ENCODE results near the gene WDR36. TPM values are rescaled to one million over a fixed set of nuclear protein-coding genes. Genes with fewer than 3 reads are reported as not detected.

Gene WDR36
- total RNA-seq, 1 experiment from 2014 or later, result 53.6 TPM

DNA sequence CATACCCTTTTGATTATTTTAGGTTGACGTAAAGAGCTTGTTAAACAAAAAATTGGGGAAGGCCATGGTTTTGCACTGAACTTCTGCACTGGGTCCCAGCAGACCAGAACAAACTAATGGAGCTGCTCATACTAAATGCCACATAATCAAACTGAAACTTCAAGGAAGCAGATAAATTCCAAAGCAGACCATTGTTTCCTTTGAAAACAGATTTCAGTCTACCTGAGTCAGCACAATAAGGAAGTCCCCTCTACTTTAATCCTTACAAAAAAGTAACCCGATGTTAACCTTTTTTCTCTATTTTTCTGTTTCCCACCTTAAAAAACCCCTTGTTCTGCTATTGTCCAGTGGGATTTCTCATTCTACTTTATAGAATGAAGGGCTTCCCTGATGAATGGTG lies 39.2 kb downstream of the WDR36 start:
- no peaks in the 10 kb centered on the region for H3K27me3 ChIP-seq (ENCODE audit: insufficient read depth, low read length)
- H3K9ac ChIP-seq (ENCODE audit: low read length), result no peak overlapping the region
- peaks cover 3% of the 10 kb centered on the region; the same call in 1 of the 2 replicates for H4K20me1 ChIP-seq (ENCODE audit: insufficient read depth)
- H3K36me3 ChIP-seq (ENCODE audit: control insufficient read depth in 1 of 2, insufficient read depth in 2 of 2, low read length in 2 of 2), result peaks cover 10 to 20% of the 10 kb centered on the region in 2 experiments; a peak in 2 of 4 replicates
- BruUV-seq (replicated peaks), result no TSS peak
- ATAC-seq (no peak), DNase-seq (ENCODE audit: low read depth, low spot score) (no peak)
- no peaks in the 10 kb centered on the region for H3K4me1 ChIP-seq (ENCODE audit: control insufficient read depth in 1 of 2, insufficient read depth in 2 of 2, low read length in 2 of 2)
- H3K9me3 ChIP-seq (ENCODE audit: control insufficient read depth in 1 of 2, insufficient read depth in 1 of 2, low read depth in 1 of 2, low read length in 2 of 2), result no peaks in the 10 kb centered on the region
- no peak overlapping the region for H3K4me2 ChIP-seq (ENCODE audit: low read length)
- ChIA-PET CTCF (no interaction called here), RAD21 (ENCODE audit: low non-redundant PET in 1 of 2, low total read pairs in 2 of 2, uncharacterized antibody in 2 of 2, unreplicated experiment in 2 of 2) (no interaction called here), POLR2A (no interaction called here)
- H3K27ac ChIP-seq (ENCODE audit: low read depth, low read length), result no peak overlapping the region
- H2AFZ ChIP-seq (ENCODE audit: low read depth, low read length, poor library complexity, severe bottlenecking), result no peak overlapping the region
- H3K4me3 ChIP-seq (replicated peaks in 1 of 2; ENCODE audit: low read depth in 1 of 2, low read length in 2 of 2), result no peak overlapping the region
- intact Hi-C loops (cut with micrococcal nuclease), result no loop called here
- TF ChIP-seq CBX3 (IDR thresholded peaks at IDR 0.05; ENCODE audit: low read depth) (no peak), POLR2A (IDR thresholded peaks at IDR 0.05; ENCODE audit: borderline replicate concordance, extremely low read depth, insufficient read depth, insufficient read length) (no peak), SRF (IDR thresholded peaks at IDR 0.05; ENCODE audit: low read depth) (no peak), JUND (IDR thresholded peaks at IDR 0.05) (no peak), EZH2phosphoT487 (IDR thresholded peaks at IDR 0.05; ENCODE audit: borderline replicate concordance) (no peak), EGR1 (IDR thresholded peaks at IDR 0.05; ENCODE audit: low read depth) (no peak), ZFX (IDR thresholded peaks at IDR 0.05) (no peak), YY1 (IDR thresholded peaks at IDR 0.05; ENCODE audit: extremely low read depth, insufficient replicate concordance, low read depth, low read length) (no peak), SIN3A (IDR thresholded peaks at IDR 0.05; ENCODE audit: low read depth) (no peak), POLR2AphosphoS5 (IDR thresholded peaks at IDR 0.05; ENCODE audit: low read depth, low read length) (no peak), RAD21 (IDR thresholded peaks at IDR 0.05; ENCODE audit: low read depth) (no peak), EZH2 (IDR thresholded peaks at IDR 0.05) (no peak), TCF7L2 (IDR thresholded peaks at IDR 0.05; ENCODE audit: borderline replicate concordance, extremely low read depth, insufficient read depth, insufficient read length) (no peak), ELF1 (IDR thresholded peaks at IDR 0.05; ENCODE audit: borderline replicate concordance, low read depth) (no peak), CEBPB (IDR thresholded peaks at IDR 0.05; ENCODE audit: low read depth) (no peak), SP1 (IDR thresholded peaks at IDR 0.05; ENCODE audit: low read depth) (no peak)
- TF ChIP-seq, protein P1, sequence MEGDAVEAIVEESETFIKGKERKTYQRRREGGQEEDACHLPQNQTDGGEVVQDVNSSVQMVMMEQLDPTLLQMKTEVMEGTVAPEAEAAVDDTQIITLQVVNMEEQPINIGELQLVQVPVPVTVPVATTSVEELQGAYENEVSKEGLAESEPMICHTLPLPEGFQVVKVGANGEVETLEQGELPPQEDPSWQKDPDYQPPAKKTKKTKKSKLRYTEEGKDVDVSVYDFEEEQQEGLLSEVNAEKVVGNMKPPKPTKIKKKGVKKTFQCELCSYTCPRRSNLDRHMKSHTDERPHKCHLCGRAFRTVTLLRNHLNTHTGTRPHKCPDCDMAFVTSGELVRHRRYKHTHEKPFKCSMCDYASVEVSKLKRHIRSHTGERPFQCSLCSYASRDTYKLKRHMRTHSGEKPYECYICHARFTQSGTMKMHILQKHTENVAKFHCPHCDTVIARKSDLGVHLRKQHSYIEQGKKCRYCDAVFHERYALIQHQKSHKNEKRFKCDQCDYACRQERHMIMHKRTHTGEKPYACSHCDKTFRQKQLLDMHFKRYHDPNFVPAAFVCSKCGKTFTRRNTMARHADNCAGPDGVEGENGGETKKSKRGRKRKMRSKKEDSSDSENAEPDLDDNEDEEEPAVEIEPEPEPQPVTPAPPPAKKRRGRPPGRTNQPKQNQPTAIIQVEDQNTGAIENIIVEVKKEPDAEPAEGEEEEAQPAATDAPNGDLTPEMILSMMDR (IDR thresholded peaks at IDR 0.05 in 2 of 3, conservative IDR thresholded peaks at IDR 0.05 in 1 of 3; ENCODE audit: borderline replicate concordance in 1 of 3, insufficient read depth in 1 of 3, low read depth in 2 of 3, low read length in 2 of 3), result no peak
- TF ChIP-seq, protein P2, sequence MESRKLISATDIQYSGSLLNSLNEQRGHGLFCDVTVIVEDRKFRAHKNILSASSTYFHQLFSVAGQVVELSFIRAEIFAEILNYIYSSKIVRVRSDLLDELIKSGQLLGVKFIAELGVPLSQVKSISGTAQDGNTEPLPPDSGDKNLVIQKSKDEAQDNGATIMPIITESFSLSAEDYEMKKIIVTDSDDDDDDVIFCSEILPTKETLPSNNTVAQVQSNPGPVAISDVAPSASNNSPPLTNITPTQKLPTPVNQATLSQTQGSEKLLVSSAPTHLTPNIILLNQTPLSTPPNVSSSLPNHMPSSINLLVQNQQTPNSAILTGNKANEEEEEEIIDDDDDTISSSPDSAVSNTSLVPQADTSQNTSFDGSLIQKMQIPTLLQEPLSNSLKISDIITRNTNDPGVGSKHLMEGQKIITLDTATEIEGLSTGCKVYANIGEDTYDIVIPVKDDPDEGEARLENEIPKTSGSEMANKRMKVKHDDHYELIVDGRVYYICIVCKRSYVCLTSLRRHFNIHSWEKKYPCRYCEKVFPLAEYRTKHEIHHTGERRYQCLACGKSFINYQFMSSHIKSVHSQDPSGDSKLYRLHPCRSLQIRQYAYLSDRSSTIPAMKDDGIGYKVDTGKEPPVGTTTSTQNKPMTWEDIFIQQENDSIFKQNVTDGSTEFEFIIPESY (IDR thresholded peaks at IDR 0.05; ENCODE audit: extremely low read depth, insufficient replicate concordance, low read length), result no peak
- TF ChIP-seq, protein P3, sequence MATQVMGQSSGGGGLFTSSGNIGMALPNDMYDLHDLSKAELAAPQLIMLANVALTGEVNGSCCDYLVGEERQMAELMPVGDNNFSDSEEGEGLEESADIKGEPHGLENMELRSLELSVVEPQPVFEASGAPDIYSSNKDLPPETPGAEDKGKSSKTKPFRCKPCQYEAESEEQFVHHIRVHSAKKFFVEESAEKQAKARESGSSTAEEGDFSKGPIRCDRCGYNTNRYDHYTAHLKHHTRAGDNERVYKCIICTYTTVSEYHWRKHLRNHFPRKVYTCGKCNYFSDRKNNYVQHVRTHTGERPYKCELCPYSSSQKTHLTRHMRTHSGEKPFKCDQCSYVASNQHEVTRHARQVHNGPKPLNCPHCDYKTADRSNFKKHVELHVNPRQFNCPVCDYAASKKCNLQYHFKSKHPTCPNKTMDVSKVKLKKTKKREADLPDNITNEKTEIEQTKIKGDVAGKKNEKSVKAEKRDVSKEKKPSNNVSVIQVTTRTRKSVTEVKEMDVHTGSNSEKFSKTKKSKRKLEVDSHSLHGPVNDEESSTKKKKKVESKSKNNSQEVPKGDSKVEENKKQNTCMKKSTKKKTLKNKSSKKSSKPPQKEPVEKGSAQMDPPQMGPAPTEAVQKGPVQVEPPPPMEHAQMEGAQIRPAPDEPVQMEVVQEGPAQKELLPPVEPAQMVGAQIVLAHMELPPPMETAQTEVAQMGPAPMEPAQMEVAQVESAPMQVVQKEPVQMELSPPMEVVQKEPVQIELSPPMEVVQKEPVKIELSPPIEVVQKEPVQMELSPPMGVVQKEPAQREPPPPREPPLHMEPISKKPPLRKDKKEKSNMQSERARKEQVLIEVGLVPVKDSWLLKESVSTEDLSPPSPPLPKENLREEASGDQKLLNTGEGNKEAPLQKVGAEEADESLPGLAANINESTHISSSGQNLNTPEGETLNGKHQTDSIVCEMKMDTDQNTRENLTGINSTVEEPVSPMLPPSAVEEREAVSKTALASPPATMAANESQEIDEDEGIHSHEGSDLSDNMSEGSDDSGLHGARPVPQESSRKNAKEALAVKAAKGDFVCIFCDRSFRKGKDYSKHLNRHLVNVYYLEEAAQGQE (IDR thresholded peaks at IDR 0.05; ENCODE audit: low read depth), result no peak
- TF ChIP-seq, protein P4, sequence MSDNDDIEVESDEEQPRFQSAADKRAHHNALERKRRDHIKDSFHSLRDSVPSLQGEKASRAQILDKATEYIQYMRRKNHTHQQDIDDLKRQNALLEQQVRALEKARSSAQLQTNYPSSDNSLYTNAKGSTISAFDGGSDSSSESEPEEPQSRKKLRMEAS (IDR thresholded peaks at IDR 0.05), result no peak
- H3K9me2 ChIP-seq (ENCODE audit: insufficient read depth), result no peaks in the 10 kb centered on the region
- no peaks in the 10 kb centered on the region for H3K79me2 ChIP-seq (ENCODE audit: insufficient read depth, low read length)
